Measurements from ENCODE around the gene TCEA2. TPM values are rescaled to one million over a fixed set of nuclear protein-coding genes. Genes with fewer than 3 reads are reported as not detected.
"Not testable (repeated sequence)": the region's sequence is repeated elsewhere in the genome, so short reads cannot be mapped to it uniquely, and the experiment has no call there.

TCEA2 gene
- total and polyA plus RNA-seq, 8 donors: 11.6 to 52.9 (median 14.1) TPM

- Histone ChIP-seq H3K4me3 (no peak overlapping the region), H3K27me3 (no peaks in the 10 kb centered on the region), H3K27ac (no peak overlapping the region), H3K36me3 (no peaks in the 10 kb centered on the region), H3K4me1 (peaks cover 0 to 5% (median 5%) of the 10 kb centered on the region in 3 donors), H3K9me3 (no peaks in the 10 kb centered on the region)
- peak in 2 of 4 donors; percentile 14 to 23 for ATAC-seq
- FAIRE-seq: no peak
- no peak for DNase-seq
- intact Hi-C loops (cut with DNase I): no loop called here
- TF ChIP-seq CTCF (IDR thresholded peaks at IDR 0.05): no peak
- WGBS, 2 donors: 5 to 9% methylated on average over 22 to 23 of the region's 23 CpGs
Observed at GRCh38 chr20:64084685-64085152, 21.7 kb downstream of the TCEA2 start.

- no peak for FAIRE-seq
- Histone ChIP-seq H3K4me3 (no peak overlapping the region), H3K27ac (no peak overlapping the region), H3K36me3 (no peaks in the 10 kb centered on the region), H3K4me1 (peaks cover 0 to 5% (median 5%) of the 10 kb centered on the region in 3 donors), H3K9me3 (no peaks in the 10 kb centered on the region), H3K27me3 (no peaks in the 10 kb centered on the region)
- WGBS, 2 donors: 87 to 88% methylated on average over 8 to 10 of the region's 11 CpGs
- ATAC-seq: no peak
- no peak for TF ChIP-seq CTCF (IDR thresholded peaks at IDR 0.05)
- DNase-seq: no peak
- intact Hi-C loops (cut with DNase I): no loop called here
Observed at GRCh38 chr20:64086801-64087200, 23.8 kb downstream of the TCEA2 start.

GRCh38 chr20:64087226-64087825 lies 24.3 kb downstream of the TCEA2 start:
- DNase-seq; H3K27ac ChIP-seq; intact Hi-C loops (cut with DNase I); H3K4me3 ChIP-seq; H3K4me1 ChIP-seq; H3K27me3 ChIP-seq; FAIRE-seq; ATAC-seq; H3K36me3 ChIP-seq; H3K9me3 ChIP-seq: not testable (repeated sequence)
- 84 to 88% methylated on average over 6 of the region's 36 CpGs for WGBS, 2 donors

- ATAC-seq; H3K36me3 ChIP-seq; H3K4me1 ChIP-seq; intact Hi-C loops (cut with DNase I); H3K27me3 ChIP-seq; H3K4me3 ChIP-seq; FAIRE-seq; DNase-seq; H3K9me3 ChIP-seq; H3K27ac ChIP-seq: not testable (repeated sequence)
Observed at GRCh38 chr20:64088586-64088985, 25.6 kb downstream of the TCEA2 start.

- FAIRE-seq: no peak
Observed at GRCh38 chr20:64090165-64090564, 27.2 kb downstream of the TCEA2 start.

More at GRCh38 chr20:64090165-64090564, 27.2 kb downstream of the TCEA2 start:
- no peak for TF ChIP-seq CTCF (IDR thresholded peaks at IDR 0.05)
- Histone ChIP-seq H3K9me3 (no peaks in the 10 kb centered on the region), H3K27me3 (no peaks in the 10 kb centered on the region), H3K4me1 (no peaks in the 10 kb centered on the region), H3K27ac (no peak overlapping the region), H3K4me3 (no peak overlapping the region), H3K36me3 (no peaks in the 10 kb centered on the region)
- 54 to 58% methylated on average over 10 of the region's 10 CpGs for WGBS, 2 donors
- DNase-seq: no peak
- ATAC-seq: no peak
- intact Hi-C loops (cut with DNase I): no loop called here
